Loucy (cell line): ENCODE results near the gene EFNB1.
"Not testable (repeated sequence)": the region's sequence is repeated elsewhere in the genome, so short reads cannot be mapped to it uniquely, and the experiment has no call there.

ENCODE experiments used
- EZH2phosphoT487 ChIP-seq: fragments of 200-600 bp; IDR thresholded peaks from 2 replicates; pipeline ENCODE4 v1.6.1; 2018; ENCODE audit warnings: antibody characterized with exemption, mild to moderate bottlenecking, moderate library complexity, borderline replicate concordance
- TF ChIP-seq, protein P1 (sequence below): fragments of 200-600 bp; sonication (generic); conservative IDR thresholded peaks from 2 replicates; pipeline ENCODE4 v1.5.1; 2014; ENCODE audit warnings: mild to moderate bottlenecking, antibody characterized with exemption, low read length

DNA sequence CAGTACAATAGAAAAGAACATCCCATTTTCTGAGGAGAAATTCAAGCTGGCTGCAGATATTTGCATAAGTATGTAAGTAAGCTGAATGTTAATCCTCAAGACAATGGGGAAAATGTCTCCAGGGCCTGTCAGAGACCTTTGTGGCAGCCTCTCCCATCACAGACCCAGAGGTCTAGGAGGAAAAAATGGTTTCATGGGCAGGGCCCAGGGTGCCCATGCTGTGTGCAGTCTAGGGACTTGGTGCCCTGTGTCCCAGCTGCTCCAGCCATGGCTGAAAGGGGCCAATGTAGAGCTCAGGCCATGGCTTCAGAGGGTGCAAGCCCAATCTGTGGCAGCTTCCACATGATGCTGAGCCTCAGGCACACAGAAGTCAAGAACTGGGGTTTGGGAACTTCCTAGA, 30.4 kb upstream of the EFNB1 start:
- TF ChIP-seq, protein P1, sequence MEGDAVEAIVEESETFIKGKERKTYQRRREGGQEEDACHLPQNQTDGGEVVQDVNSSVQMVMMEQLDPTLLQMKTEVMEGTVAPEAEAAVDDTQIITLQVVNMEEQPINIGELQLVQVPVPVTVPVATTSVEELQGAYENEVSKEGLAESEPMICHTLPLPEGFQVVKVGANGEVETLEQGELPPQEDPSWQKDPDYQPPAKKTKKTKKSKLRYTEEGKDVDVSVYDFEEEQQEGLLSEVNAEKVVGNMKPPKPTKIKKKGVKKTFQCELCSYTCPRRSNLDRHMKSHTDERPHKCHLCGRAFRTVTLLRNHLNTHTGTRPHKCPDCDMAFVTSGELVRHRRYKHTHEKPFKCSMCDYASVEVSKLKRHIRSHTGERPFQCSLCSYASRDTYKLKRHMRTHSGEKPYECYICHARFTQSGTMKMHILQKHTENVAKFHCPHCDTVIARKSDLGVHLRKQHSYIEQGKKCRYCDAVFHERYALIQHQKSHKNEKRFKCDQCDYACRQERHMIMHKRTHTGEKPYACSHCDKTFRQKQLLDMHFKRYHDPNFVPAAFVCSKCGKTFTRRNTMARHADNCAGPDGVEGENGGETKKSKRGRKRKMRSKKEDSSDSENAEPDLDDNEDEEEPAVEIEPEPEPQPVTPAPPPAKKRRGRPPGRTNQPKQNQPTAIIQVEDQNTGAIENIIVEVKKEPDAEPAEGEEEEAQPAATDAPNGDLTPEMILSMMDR = not testable (repeated sequence)
- not testable (repeated sequence) for TF ChIP-seq EZH2phosphoT487
